K562 (cell line): ENCODE data around the gene TMEM43. TPM values are rescaled to one million over a fixed set of nuclear protein-coding genes. Genes with fewer than 3 reads are reported as not detected.
A peak's percentile ranks its signal among the peaks of the same experiment; 100 is the strongest.

Experiments
- CBX3 ChIP-seq, 2 experiments: IDR thresholded peaks; 1 replicate in 1 of 2; 2 replicates in 1 of 2; pipeline ENCODE4 v1.6.1; 2012; ENCODE audit warnings: inconsistent platforms in 2 of 2, low read length in 2 of 2, borderline replicate concordance in 1 of 2, control low read depth in 1 of 2
- CHCHD3 ChIP-seq: fragments of 250-450 bp; sonication (Bioruptor Pico); IDR thresholded peaks from 2 replicates; pipeline ENCODE4 v2.1.2; 2022; ENCODE audit warnings: mild to moderate bottlenecking
- CTCF ChIP-seq, 3 experiments: IDR thresholded peaks in 2 of 3; conservative IDR thresholded peaks in 1 of 3; 2 replicates each; pipeline ENCODE4 v1.5.1; 2011 to 2012; ENCODE audit warnings: low read length in 3 of 3, mild to moderate bottlenecking in 3 of 3, control low read depth in 2 of 3, improper control_type of control experiment in 1 of 3, inconsistent platforms in 1 of 3, low read depth in 1 of 3, mixed read lengths in 1 of 3, moderate library complexity in 1 of 3; ENCODE audit not compliant: insufficient read depth in 2 of 3
- DACH1 ChIP-seq: fragments of 450-650 bp; IDR thresholded peaks from 2 replicates; pipeline ENCODE4 v1.6.1; 2018; ENCODE audit not compliant: partially characterized antibody
- DDX20 ChIP-seq: fragments of 450-650 bp; IDR thresholded peaks from 2 replicates; pipeline ENCODE4 v1.6.1; 2016; ENCODE audit warnings: missing genetic modification characterization, low read depth, mild to moderate bottlenecking, missing compliant biosample characterization, moderate library complexity
- ELF1 ChIP-seq: fragments of 200-800 bp; sonication (Bioruptor generic); IDR thresholded peaks from 2 replicates; pipeline ENCODE4 v1.6.1; 2016; ENCODE audit warnings: missing genetic modification characterization, missing compliant biosample characterization
- ESRRA ChIP-seq: fragments of 450-650 bp; IDR thresholded peaks from 2 replicates; pipeline ENCODE4 v1.6.1; 2014; ENCODE audit warnings: low read depth, mild to moderate bottlenecking, moderate library complexity, borderline replicate concordance
- HINFP ChIP-seq: fragments of 450-650 bp; conservative IDR thresholded peaks from 2 replicates; pipeline ENCODE4 v1.6.1; 2016; ENCODE audit warnings: missing genetic modification characterization, low read depth, mild to moderate bottlenecking, control low read depth, missing compliant biosample characterization
- KDM5B ChIP-seq: fragments of 200-600 bp; sonication (generic); IDR thresholded peaks from 2 replicates; pipeline ENCODE4 v1.6.1; 2012; ENCODE audit warnings: low read depth, mild to moderate bottlenecking, moderate library complexity, low read length, control low read depth, inconsistent platforms; ENCODE audit not compliant: insufficient replicate concordance
- MED1 ChIP-seq: sonication (generic); formaldehyde crosslinking; IDR thresholded peaks from 2 replicates; pipeline ENCODE4 v1.8.1; 2023; ENCODE audit warnings: missing genetic modification reagents, borderline replicate concordance
- MEIS2 ChIP-seq: fragments of 450-650 bp; IDR thresholded peaks from 2 replicates; pipeline ENCODE4 v1.6.1; 2014; ENCODE audit warnings: mild to moderate bottlenecking; ENCODE audit not compliant: partially characterized antibody
- MYNN ChIP-seq, 2 experiments: sonication (generic); formaldehyde crosslinking in 1 of 2; IDR thresholded peaks; 2 replicates each; pipeline versions ENCODE4 v1.5.0 to v1.6.1; 2016 to 2020; ENCODE audit warnings: antibody characterized with exemption in 1 of 2, missing genetic modification reagents in 1 of 2
- PTTG1 ChIP-seq: fragments of 450-650 bp; IDR thresholded peaks from 2 replicates; pipeline ENCODE4 v1.6.1; 2016; ENCODE audit warnings: low read depth, mild to moderate bottlenecking, missing genetic modification characterization, missing compliant biosample characterization
- RBM34 ChIP-seq: fragments of 200-400 bp; formaldehyde crosslinking; IDR thresholded peaks from 2 replicates; pipeline ENCODE4 v1.6.1; 2018; ENCODE audit warnings: low read length, borderline replicate concordance; ENCODE audit not compliant: insufficient read depth
- SNRNP70 ChIP-seq: fragments of 200-400 bp; formaldehyde crosslinking; optimal IDR thresholded peaks from 2 replicates; pipeline ENCODE3; 2017; ENCODE audit warnings: low read depth, low read length
- SOX6 ChIP-seq: fragments of 450-650 bp; IDR thresholded peaks from 2 replicates; pipeline ENCODE4 v1.6.1; 2014; ENCODE audit warnings: mild to moderate bottlenecking
- STAT5A ChIP-seq: IDR thresholded peaks from 2 replicates; pipeline ENCODE4 v1.6.1; 2012; ENCODE audit warnings: low read length, inconsistent platforms, borderline replicate concordance
- TAF7 ChIP-seq: fragments of 450-650 bp; IDR thresholded peaks from 2 replicates; pipeline ENCODE4 v1.6.1; 2016; ENCODE audit warnings: missing genetic modification characterization, missing compliant biosample characterization
- TEAD1 ChIP-seq, 2 experiments: fragments of 450-650 bp in 1 of 2; sonication (generic) in 1 of 2; formaldehyde crosslinking; IDR thresholded peaks; 2 replicates each; pipeline versions ENCODE4 v1.4.0 to v1.8.0; 2020 to 2022; ENCODE audit warnings: mild to moderate bottlenecking in 2 of 2, missing genetic modification reagents in 1 of 2
- TEAD2 ChIP-seq: fragments of 450-650 bp; IDR thresholded peaks from 2 replicates; pipeline ENCODE4 v1.6.1; 2016; ENCODE audit warnings: missing genetic modification characterization, control low read depth, missing compliant biosample characterization
- XRCC3 ChIP-seq: fragments of 450-650 bp; IDR thresholded peaks from 2 replicates; pipeline ENCODE4 v1.6.1; 2017; ENCODE audit warnings: mild to moderate bottlenecking, moderate library complexity
- ZNF133 ChIP-seq: fragments of 250-450 bp; sonication (Bioruptor Pico); IDR thresholded peaks from 2 replicates; pipeline ENCODE4 v1.4.0; 2020; ENCODE audit warnings: mild to moderate bottlenecking
- ZNF174 ChIP-seq: fragments of 250-450 bp; sonication (Bioruptor Pico); IDR thresholded peaks from 2 replicates; pipeline ENCODE4 v1.4.0; 2020; ENCODE audit warnings: mild to moderate bottlenecking
- ZNF584 ChIP-seq: fragments of 200-800 bp; sonication (Bioruptor generic); IDR thresholded peaks from 2 replicates; pipeline ENCODE4 v1.6.1; 2016; ENCODE audit warnings: low read depth, mild to moderate bottlenecking, missing genetic modification characterization, missing compliant biosample characterization
- polyA plus RNA-seq, 8 experiments: library from polyadenylated mRNA; depleted of rRNA in 4 of 8; stranded (reverse) in 5 of 8; unstranded in 3 of 8; fragments of >200 nt; fragmentation: Nextera tagmentation in 2 of 8; fragmentation: Illumina TruSeq in 1 of 8; extraction: Ambion mirVana in 2 of 8; extraction: Trizol in 1 of 8; gene quantifications; 2 replicates each; pipeline versions ENCODE4 v1.2.1 to v1.2.3, GENCODE V29; 2011 to 2014; ENCODE audit warnings: inconsistent platforms in 1 of 8, missing spikeins in 1 of 8
- total RNA-seq, 7 experiments: library from RNA; depleted of rRNA in 6 of 7; stranded (reverse); fragments of >200 nt in 6 of 7; fragmentation: Illumina TruSeq in 2 of 7; extraction: Trizol in 2 of 7; gene quantifications; 2 replicates each; pipeline versions ENCODE4 v1.2.1 to v1.2.3, GENCODE V29; 2011 to 2021; ENCODE audit warnings: low replicate concordance in 1 of 7
- TF ChIP-seq, protein P1 (sequence below): sonication (generic); formaldehyde crosslinking; IDR thresholded peaks from 2 replicates; pipeline ENCODE4 v1.9.0; 2022; ENCODE audit warnings: mild to moderate bottlenecking, missing genetic modification reagents

TMEM43 gene
- total and polyA plus RNA-seq, 9 of the 15 experiments (the other 6 are each of a cell fraction or from before 2014, with no cell fraction given): 16.7 to 46.1 (median 35.7) TPM

DNA sequence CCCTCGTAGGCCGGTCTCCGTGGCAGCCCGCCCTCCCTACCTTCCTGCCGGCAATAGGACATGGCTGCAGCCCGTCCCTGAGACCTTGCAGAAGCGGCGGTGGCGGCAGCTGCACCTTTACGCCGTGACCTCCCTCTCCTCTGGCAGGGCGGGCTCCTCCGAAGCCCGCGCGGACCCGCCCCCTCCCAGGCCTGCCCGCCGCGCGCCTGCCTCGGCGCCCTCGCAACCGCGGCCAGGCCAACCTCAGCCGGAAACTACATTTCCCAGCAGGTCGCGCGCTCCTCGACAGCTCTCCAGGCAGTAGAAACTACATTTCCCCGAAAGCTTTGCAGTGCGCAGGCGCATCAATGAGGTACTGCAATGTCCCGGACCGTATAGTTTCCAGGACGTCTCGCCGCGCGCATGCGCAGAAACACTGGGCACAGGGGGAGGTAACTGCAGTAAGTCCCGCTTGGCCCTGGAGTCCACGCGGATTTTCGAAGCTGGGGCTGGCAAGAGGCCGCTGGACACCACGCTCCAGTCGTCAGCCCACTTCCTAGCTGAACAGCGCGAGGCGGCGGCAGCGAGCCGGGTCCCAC lies at the start of gene TMEM43, which contains the start of gene CHCHD4 (continued):
- TF ChIP-seq KDM5B: peak; percentile 57
- TF ChIP-seq STAT5A: no peak; the same call in 1 of the 2 replicates
- no peak for TF ChIP-seq DACH1
- 0 out of 2 replicates have a peak, but pooled peaks have one; percentile 9 for TF ChIP-seq MYNN (IDR thresholded peaks at IDR 0.05)
- TF ChIP-seq MYNN (CRISPR knock-in tag; IDR thresholded peaks at IDR 0.05): no peak
- TF ChIP-seq ZNF133 (CRISPR knock-in tag): 0 out of 2 replicates have a peak, but pooled peaks have one; percentile 7
- TF ChIP-seq MED1 (CRISPR knock-in tag): no peak
- peak in 1 of 2 experiments; percentile 72; a peak in 2 of 4 replicates for TF ChIP-seq TEAD1 (CRISPR knock-in tag; IDR thresholded peaks at IDR 0.05)
- TF ChIP-seq ZNF174 (CRISPR knock-in tag): no peak
- TF ChIP-seq CTCF (IDR thresholded peaks at IDR 0.05 in 2 of 3, conservative IDR thresholded peaks at IDR 0.05 in 1 of 3; ENCODE audit: insufficient read depth in 2 of 3, low read depth in 1 of 3, low read length in 3 of 3): no peak
- no peak for TF ChIP-seq TAF7
- TF ChIP-seq PTTG1 (tag): no peak
- TF ChIP-seq HINFP (tag): peak; percentile 83
- peak; percentile 60; the same call in 1 of the 2 replicates for TF ChIP-seq ELF1 (tag)
- no peak for TF ChIP-seq XRCC3
- peak; percentile 81 for TF ChIP-seq ZNF584 (CRISPR knock-in tag)
- TF ChIP-seq CBX3 (IDR thresholded peaks at IDR 0.05; ENCODE audit: borderline replicate concordance in 1 of 2, low read length in 2 of 2): peak in 1 of 2 experiments; percentile 70; a peak in 2 of 3 replicates
- TF ChIP-seq CHCHD3 (CRISPR knock-in tag): no peak
- TF ChIP-seq, protein P1, sequence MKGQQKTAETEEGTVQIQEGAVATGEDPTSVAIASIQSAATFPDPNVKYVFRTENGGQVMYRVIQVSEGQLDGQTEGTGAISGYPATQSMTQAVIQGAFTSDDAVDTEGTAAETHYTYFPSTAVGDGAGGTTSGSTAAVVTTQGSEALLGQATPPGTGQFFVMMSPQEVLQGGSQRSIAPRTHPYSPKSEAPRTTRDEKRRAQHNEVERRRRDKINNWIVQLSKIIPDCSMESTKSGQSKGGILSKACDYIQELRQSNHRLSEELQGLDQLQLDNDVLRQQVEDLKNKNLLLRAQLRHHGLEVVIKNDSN (CRISPR knock-in tag): no peak
- peak; percentile 98 for TF ChIP-seq MEIS2
- no peak for TF ChIP-seq DDX20 (tag)
- TF ChIP-seq SNRNP70: no peak
- no peak for TF ChIP-seq SOX6
- TF ChIP-seq ESRRA: peak; percentile 69; the same call in 1 of the 2 replicates
- TF ChIP-seq RBM34: no peak
- TF ChIP-seq TEAD2 (tag): no peak
